Stimulated activated CD8-positive, alpha-beta memory T cell treated with anti-CD3 and anti-CD28 coated beads, Interleukin-7, amount 100 ng/mL, for 4 hours (primary cell): ENCODE measurements around the gene DLGAP5.

Source experiments
- DNase-seq, 2 donors: peaks; one replicate each; pipeline ENCODE4 v3.0.0-alpha.2; 2020; ENCODE audit warnings: low read depth in 2 of 2

Gene DLGAP5

DNA sequence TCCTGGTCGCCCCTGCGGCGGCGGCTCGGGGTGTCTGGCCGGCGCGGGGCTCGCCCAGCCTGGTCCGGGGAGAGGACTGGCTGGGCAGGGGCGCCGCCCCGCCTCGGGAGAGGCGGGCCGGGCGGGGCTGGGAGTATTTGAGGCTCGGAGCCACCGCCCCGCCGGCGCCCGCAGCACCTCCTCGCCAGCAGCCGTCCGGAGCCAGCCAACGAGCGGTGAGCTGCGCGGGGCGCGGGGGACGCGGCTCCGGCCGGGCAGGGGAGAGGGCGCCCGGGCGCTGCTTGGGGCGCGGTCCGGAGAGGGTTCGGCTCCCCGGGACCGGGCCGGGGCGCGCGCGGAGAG lies 62.3 kb downstream of the DLGAP5 start, which contains the start of gene LGALS3:
Gene LGALS3 (plus strand): TSS at position 167 of the 342 bp plus-strand sequence. CDS start 8,122 bp downstream, outside the sequence.
- peak in 1 of 2 donors; percentile 33 for DNase-seq

DNA sequence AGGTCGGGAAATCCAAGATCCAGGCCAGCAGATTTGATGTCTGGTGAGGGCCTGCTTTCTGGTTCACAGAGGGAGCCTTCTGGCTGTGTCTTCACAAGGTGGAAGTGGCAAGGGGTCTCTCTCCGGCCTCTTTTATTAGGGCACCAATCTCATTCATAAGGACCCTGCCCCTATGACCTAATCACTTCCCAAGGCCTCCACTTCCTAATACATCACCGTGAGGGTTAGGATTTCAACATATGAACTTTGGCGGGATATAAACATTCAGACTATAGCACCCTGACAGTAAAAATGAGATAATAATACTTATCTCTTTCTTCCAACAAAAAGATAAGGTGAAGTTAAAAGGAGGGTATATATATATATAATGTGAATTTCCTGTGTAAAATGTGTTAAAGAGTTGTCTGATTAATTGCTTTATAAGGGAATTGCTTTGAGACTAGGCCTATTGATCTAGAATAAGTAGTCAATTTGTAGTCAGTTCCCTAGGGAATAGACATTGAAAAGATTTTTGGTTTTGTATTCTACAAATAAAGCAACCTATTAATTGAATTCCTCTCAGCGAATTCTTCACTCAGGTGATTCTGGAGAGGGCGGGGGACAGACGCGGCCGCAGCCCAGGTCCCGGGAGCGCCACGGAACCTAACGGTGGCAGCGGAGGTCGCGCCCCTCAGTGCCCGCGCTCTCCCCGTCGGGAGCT lies 62.8 kb downstream of the DLGAP5 start:
- DNase-seq, result no peak

DNA sequence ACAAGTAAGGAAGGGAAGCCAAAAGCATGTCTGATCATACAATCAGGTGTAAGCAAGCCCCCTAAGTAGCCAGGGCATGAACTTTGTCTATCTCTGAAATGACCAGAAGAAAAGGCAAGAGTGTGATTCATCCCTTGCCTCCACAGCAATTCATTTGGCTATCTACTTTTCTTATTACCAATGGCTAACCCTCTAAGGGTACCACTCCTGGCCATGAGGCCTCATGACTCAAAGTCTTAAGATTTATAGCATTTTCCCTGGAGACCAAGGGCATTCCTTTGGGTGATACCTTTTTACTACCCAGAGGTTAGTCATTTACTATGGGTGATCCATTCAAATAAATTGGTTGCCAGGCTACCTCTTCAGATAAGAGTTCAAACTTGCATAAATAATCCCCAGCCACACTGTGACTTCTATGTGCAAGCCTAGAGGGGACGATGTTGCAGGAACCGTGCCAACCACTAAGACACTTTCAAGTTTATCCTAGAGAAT lies 63.9 kb downstream of the DLGAP5 start:
- DNase-seq, result no peak

DNA sequence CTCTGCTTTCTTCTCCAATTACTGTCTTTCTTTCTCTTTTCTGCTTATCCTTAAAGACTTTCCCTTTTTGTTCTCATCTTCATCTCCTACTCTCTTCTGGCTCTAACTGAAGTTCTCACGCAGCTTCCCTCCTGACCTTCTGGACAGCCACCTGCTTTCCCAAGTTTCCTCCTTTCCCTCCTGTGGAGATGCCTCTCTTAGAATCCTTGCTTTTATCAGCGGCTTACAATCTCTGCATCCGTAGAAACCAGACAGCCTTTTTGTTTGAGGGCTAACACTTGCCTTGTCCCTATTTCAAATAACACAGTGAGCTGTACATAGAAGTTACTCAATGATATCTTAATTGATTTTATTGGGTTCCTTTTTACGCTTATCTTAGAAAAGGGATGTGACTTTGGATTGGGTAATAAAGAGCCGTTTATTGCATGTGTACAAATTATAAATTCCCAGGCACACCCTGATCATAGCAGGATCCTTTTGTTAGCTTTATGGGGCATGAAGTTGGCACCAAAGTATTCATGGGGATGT lies 64.4 kb downstream of the DLGAP5 start:
- DNase-seq, result no peak

DNA sequence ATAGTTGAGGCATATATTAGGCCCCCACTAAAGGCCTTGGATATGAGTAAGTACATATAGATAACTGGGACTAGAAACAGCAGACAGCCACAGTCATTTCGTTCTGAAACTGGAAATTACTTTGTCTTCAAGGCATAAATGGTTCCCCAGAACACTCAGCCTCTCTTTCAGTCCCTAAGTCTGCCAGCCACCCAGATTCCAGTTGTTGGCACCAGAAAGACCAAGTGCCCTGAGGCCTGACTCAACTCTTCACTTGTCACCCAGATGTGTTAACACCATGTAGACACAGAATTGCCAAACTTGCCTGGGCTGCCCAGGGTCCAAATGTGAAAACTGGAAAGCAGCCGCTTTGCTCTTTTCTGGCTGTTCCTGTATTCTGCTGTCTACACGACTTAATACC lies 65.4 kb downstream of the DLGAP5 start:
- DNase-seq, result no peak

DNA sequence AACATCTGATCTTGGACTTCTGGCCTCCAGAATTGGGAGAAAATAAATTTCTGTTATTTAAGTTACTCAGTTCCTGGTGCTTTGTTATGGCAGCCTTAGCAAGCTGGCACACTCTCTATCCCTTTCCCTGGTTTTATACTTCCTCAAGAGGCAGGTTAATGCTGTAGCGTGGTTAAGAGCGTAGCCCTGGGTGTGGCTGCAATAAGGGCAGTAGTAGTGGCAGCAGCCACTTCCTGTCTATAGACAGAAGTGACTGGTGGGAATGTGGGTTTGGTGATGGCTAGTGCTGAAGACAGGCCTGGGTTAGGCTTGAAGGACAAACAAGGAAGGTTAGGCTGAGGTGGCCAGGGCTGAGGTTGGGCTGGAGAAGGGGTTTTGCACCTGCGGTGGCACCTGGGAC lies 66.0 kb downstream of the DLGAP5 start:
- no peak for DNase-seq

DNA sequence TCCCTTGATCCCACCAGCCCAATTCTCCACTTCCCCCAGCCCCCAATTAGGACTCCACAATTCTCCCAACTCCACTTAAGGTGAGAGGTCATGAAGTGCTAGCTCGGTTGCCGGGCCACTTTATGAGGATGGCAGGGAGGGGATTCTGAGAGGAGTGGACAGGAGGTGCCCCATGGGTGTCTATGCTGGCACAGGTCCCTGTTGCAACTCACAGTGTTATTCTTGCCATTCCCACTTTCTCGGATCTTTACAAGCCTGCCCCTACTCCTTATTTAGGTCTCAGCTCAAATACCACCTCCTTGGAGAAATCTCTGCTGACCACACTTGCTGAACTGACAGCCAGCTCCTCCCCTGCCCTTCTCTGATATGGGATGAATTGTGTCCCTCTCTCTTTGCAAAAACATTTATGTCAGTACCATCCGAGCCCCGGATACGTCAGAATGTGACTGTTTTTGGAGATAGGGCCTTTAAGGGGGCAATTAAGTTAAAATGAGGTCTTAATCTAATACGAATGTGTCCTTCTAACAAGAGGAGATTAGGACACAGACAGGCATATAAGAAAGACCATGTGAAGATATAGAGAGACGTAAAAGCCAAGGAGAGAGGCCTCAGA lies 66.5 kb downstream of the DLGAP5 start:
- no peak for DNase-seq

DNA sequence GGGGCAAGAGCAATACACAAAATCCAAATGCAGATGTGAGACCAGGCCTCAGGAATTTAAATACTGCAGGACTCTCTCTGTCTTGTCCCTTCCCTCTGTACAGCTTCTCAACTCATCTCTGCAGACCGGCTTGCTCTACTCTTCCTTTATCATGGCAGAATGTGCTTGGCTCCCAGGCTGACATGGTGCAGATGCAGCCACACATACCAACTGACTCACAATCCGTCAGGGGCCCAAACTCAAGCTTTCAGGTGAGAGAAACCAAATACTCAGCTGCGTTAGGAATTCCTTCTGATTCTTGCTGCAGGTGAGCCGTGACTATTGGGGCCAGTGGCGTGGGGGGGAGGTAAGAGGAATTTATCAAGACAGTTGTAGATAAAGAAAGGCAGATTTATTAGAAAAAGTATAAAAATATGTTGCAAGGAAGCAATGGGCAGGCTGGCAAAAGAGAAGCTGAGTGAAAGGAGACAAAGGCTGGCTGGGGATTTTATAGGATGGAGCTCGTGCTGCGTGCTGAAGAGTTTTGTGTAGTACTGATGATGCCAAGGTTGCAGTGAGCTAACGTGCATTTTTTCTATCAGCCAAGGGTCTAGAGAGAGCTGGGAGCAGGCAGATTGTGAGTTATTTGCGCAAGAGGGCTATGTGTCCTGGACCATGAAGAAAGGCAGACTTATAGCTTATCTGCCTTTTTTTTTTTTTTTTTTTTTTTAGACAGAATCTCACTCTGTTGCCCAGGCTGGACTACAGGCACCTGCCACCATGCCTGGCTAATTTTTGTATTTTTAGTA lies 67.3 kb downstream of the DLGAP5 start:
- no peak for DNase-seq

DNA sequence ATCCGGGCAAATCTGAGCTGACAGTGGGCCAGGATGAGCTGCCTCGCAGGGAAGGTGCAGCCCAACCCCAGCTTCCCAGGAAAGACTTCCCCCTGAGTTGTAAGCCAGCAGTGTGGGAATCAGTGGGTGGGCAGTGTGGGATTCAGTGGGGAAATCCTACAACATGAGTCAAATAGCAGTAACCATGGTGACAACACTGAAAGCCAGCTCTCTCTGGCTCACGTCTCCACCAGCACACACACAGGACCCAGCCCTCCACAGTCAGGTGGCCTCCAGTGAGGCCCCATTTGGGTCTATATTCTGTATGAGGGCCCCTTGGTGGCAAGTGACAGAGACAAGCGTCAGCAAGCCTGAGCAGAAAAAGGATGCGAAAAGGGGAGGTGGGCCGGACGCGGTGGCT lies 68.3 kb downstream of the DLGAP5 start:
- no peak for DNase-seq

DNA sequence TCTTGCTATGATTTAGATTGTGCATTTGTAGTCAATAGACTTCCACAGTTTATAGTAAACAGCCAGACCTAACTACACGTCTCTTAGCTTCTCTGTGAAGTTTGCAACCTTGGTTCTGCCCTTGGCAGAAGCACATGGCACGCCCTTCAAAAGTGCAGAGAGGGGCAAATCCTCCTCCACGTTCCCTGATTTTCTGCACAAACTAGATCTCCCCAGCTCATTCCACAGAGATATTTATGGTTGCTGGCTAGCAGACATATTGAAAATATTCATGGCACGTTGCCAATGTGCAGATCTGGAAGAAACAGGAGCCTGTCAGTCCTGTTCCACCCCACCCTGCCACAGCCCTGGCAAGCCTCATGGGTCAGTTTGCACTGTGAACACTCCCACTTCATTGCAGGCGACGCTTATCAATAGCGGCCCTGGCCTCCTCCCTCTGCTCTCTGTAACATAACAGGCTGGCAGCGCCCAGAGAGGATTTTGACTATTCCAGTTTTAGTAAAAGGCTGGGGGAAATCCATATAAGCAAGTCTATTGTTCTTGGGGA lies 68.9 kb downstream of the DLGAP5 start:
- DNase-seq, result no peak

DNA sequence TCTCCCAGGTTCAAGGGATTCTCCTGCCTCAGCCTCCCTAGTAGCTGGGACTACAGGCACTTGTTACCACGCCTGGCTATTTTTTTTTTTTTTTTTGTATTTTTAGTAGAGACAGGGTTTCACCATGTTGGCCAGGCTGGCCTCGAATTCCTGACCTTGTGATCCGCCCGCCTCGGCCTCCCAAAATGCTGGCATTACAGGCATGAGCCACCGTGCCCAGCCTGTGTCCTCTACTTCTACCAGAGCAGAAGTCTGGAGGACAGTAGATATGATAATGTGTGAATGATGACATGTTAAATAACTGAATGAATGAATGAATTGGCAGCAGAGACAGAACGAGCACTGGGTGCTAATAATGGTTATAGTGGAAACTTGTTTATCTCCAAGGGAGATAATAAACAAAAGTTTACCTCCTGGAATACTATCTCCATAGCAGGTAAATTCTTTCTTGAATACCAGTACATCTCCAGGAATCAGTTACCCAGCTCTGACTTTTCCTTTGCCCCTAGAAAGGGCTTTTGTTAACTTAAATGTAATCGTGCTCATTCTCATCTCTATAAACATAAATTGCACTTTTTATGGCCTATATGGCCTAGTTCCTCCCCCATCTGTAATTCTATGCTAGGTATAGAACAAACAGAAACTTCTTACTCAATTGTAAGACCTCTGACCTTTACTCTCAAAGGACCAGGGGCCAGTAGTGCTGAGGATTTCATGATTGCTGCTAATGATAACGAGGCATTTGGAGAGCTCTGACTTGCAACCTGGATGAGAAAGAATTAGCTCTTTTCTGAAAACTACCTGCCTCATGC lies 69.6 kb downstream of the DLGAP5 start:
- no peak for DNase-seq

DNA sequence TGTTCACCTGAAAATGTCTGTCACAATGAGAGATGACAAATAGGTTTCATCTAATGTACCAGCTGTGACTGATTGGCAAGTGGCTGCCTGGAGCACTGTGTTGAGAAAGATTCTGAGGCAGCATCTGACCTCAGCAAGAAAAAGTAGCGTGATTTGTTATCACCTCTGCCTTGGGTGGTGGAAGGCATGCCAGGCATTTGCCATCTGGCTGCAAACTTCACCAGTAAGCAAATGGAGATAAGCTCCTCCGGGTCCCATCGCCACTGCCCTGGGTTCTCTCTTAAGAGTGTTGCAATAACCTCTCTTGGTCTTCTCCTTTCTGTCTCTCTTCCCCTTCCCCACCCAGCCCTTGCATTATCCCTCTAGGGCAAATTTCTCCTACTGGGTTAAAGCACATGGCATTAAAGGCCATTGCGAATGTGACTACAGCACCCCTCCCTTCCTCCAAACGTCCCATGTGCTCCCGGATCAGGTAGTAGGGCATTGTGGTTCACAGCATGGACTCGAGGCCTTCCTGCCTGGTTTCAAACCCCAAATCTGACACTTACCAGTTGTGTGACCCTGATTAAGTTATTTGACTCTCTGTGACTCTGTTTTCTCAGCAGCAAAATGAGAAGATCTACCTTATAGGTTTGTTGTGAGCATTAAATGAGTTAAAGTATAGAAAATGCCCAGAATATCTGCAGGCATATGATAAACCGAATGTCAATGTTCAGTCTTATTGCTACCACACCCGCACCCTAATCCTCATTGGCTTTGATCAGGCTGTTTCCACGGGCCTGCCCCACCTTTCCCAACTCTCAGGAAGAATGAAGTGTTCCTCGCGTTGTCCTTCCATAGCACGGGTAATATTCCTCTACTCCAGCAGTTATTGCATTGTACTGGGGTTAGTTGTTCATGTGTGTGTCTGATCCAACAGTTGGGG lies 70.6 kb downstream of the DLGAP5 start:
- DNase-seq, result no peak

DNA sequence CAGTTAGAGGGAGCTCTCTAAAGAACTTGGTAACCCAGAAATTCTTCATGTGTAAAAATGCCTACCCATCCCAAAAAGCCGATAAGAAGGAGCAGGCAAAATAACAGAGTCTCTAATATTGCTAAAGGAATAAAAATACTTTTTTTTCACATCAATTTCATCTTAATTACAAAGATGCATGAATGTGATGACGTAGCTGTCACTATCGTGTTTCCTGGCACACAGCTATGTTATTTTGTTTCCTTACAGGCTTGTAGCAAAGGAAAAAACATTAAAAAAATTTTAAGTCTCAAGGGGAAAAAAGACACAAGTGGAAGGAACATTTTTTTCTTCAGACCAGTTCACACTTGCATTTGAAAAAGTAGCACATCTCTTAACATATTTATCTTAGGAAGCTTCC lies 72.6 kb downstream of the DLGAP5 start:
- DNase-seq, result no peak

DNA sequence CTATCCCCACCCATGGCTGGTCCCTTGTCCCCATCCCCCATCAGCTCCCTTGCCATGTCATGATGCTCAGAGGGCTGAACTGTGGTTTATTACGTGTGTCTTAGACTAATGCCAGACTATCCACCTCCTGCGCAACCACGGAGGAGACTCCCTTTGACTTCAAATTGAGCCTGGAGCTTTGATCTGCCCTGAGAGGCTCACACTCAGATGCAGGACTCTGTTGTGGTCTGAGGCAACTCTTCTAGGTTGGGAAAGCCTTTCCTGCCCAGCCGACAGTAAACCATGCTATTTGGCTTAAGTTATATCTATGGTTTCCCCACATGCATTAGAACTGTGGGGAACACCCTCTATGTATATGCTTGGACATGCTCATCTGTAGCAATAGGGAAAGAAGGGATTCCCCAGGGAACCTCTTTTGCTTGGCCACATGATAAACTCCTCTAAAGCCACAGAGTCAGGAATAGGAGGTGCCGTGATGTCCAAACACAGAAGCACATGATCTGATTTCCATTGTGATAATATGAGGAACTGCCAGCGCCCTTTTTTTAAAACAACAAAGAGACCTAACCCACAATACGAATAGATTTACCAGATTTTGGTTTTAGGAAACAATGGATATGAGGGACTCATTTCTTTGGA lies 73.5 kb downstream of the DLGAP5 start:
- DNase-seq, result no peak

DNA sequence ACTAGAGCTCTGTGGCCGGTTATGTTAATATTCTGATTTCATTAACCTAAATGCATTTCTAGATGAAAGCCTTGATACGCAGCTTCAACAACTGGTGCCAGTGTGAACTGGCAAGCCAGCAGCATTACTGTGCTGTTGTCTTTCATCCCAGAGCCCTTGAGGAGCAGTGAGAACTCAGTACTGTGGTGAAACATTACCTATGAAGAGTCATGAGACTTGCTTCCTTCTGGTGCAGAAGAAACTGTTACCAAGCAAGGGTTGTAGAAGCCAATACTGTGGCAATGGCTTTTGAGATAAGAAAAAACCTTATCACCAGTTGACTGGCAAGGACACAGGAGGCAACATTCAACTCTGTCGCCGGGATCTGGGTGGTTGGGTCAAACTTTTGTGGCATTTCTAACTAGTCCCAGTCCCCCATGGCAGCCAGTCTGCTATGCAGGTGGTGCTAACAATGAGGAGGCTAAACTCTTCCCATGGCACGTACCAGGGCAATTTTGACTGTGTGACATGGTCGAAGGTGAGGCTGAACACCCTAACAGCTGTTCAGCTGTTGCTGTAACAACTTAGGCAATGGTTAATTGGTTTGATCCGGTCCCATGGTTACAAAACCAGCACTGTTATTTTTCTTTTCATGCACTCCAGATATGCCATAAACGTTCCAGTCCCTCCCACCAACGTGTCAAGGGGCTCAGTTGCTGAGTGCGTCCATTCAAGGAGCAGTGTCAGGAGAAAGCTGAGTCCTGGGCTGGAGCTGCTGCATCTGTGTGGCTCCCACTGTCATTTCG lies 74.9 kb downstream of the DLGAP5 start:
- DNase-seq, result no peak

DNA sequence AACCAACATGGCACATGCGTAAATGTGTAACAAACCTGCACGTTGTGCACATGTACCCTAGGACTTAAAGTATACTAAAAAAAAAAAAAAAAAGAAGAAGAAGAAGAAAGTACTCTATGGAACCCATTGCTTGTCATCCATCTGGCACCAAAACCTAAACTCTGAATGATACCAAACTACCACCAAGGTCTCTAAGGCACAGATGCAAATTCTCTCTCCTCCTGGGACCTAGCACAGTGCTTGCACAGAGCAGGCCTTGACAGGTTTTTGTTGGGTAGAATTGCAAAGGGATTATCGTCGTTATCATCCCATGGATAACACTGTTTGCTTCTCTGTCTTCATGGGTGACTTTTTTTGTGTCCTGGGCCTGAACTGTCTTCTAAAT lies 75.5 kb downstream of the DLGAP5 start:
- no peak for DNase-seq

DNA sequence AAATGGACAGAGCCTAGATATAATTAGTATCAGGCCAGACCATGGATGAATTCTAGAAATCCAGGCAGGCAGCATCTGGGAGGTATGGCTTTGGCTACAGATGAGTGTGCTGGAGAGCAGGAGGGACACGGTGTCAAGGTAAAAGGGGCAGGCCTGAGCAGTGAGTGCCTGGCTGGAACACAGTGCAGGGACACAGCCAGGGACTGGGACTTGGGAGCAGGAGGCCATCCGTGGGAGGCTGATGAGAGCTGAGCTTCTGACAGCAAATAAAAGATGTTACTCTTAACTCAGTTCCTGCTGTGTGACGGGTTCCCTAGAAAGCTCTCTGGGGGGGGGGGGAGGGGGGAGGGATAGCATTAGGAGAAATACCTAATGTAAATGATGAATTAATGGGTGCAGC lies 75.9 kb downstream of the DLGAP5 start:
- no peak for DNase-seq

DNA sequence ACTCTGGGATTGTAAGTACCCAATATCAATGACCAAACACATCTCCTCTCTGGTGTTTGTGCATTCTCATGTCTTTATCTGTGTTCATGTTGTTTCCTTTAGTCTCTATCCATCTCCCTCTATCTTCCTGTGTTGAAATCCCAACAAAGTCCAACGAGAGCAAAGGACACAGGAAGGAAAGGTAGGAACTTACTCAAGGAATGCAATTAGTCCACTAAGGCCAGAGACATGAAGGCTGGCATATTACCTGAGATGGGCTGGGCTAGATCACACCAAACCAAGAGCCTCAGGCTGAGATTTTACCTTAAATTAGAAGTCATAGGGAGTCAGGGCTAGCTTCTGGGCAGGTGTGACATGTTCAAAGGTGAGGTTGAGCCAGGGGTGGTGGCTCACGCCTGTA lies 76.7 kb downstream of the DLGAP5 start:
- no peak for DNase-seq

DNA sequence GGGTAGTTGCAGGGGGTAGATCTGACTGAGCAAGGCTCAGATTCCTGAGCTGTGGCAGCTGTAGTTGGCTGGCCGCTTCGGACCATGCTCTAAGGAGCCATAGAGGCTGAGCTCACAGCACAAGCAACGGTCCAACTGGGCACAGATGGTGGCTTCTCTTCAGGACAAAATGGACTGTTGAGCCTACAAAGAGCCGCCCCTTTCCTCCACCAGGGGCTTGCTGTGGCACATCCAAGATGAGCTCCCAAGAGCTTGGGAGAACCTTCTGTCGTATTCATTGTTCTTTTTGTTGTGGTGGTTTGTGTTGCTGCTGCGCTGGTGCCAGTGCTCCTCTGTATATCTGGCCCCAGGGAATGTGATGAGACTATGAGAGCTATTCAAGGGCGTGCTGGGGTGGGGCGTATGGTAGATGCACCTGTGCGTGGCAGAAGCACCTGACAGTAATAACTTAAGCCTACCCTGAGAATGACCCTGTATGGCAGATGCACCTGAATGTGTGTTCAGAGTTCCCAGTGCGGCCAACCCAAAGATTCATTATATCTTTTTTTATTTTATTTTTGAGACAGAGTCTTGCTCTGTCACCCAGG lies 80.2 kb downstream of the DLGAP5 start:
- DNase-seq, result no peak
